GM23338 (cell line): Measurements from ENCODE around the gene FREY1. TPM values are rescaled to one million over a fixed set of nuclear protein-coding genes. Genes with fewer than 3 reads are reported as not detected.
A peak's percentile ranks its signal among the peaks of the same experiment; 100 is the strongest.

Experiments used
- ATAC-seq: fragments of 200-7000 bp; cut with Tn5 transposase; 3 replicates; pipeline ENCODE4 v1.9.1; 2020
- DNase-seq: peaks from one replicate; pipeline ENCODE4 v3.0.0-alpha.2; 2015; ENCODE audit warnings: low spot score
- H2AFZ ChIP-seq: fragments of 200-600 bp; sonication (generic); 2 replicates; pipeline ENCODE4 v1.8.0; 2016; ENCODE audit warnings: antibody characterized with exemption, mild to moderate bottlenecking, moderate library complexity
- H3F3A ChIP-seq: fragments of 200-600 bp; sonication (generic); replicated peaks from 2 replicates; pipeline ENCODE4 v1.8.0; 2017; ENCODE audit warnings: antibody characterized with exemption, mixed run types, low read depth
- H3K27ac ChIP-seq: fragments of 200-600 bp; sonication (generic); 2 replicates; pipeline ENCODE4 v1.6.1; 2016; ENCODE audit warnings: low read depth
- H3K27me3 ChIP-seq: fragments of 200-600 bp; sonication (generic); 2 replicates; pipeline ENCODE4 v1.8.0; 2016; ENCODE audit warnings: mild to moderate bottlenecking, mixed run types, moderate library complexity; ENCODE audit not compliant: insufficient read depth
- H3K36me3 ChIP-seq: fragments of 200-600 bp; sonication (generic); 2 replicates; pipeline ENCODE4 v1.8.0; 2016; ENCODE audit warnings: mild to moderate bottlenecking; ENCODE audit not compliant: insufficient read depth
- H3K4me1 ChIP-seq: fragments of 200-600 bp; sonication (generic); 2 replicates; pipeline ENCODE4 v1.8.0; 2016; ENCODE audit warnings: mild to moderate bottlenecking, moderate library complexity; ENCODE audit not compliant: insufficient read depth
- H3K4me2 ChIP-seq: fragments of 200-600 bp; sonication (generic); 2 replicates; pipeline ENCODE4 v1.7.1; 2017; ENCODE audit warnings: mixed run types
- H3K4me3 ChIP-seq: fragments of 200-600 bp; sonication (generic); 2 replicates; pipeline ENCODE4 v1.6.1; 2016; ENCODE audit warnings: mixed run types
- H3K79me2 ChIP-seq: fragments of 200-600 bp; sonication (generic); replicated peaks from 2 replicates; pipeline ENCODE4 v1.8.0; 2017; ENCODE audit warnings: mild to moderate bottlenecking; ENCODE audit not compliant: insufficient read depth
- H3K9me2 ChIP-seq: fragments of 200-600 bp; sonication (generic); 2 replicates; pipeline ENCODE4 v1.8.0; 2017; ENCODE audit not compliant: insufficient read depth
- H4K20me1 ChIP-seq: fragments of 200-600 bp; sonication (generic); replicated peaks from 2 replicates; pipeline ENCODE4 v1.8.0; 2017; ENCODE audit warnings: mild to moderate bottlenecking; ENCODE audit not compliant: insufficient read depth
- H3K27ac Mint-ChIP-seq: 2 replicates; pipeline ENCODE4 v1.8.0; 2020; ENCODE audit warnings: inconsistent platforms, mild to moderate bottlenecking, moderate library complexity, mixed read lengths
- H3K27me3 Mint-ChIP-seq: 3 replicates; pipeline ENCODE4 v1.8.0; 2022; ENCODE audit warnings: low read depth, mild to moderate bottlenecking, moderate library complexity, mixed read lengths, inconsistent platforms; ENCODE audit not compliant: insufficient read depth, poor library complexity
- H3K36me3 Mint-ChIP-seq: 3 replicates; pipeline ENCODE4 v1.8.0; 2021; ENCODE audit warnings: low read depth, mild to moderate bottlenecking, inconsistent platforms, moderate library complexity, mixed read lengths
- H3K4me1 Mint-ChIP-seq: 3 replicates; pipeline ENCODE4 v1.8.0; 2020; ENCODE audit warnings: mild to moderate bottlenecking, inconsistent platforms, mixed read lengths
- H3K4me3 Mint-ChIP-seq: 3 replicates; pipeline ENCODE4 v1.8.0; 2021; ENCODE audit warnings: moderate library complexity, mild to moderate bottlenecking, inconsistent platforms, mixed read lengths
- H3K9me3 Mint-ChIP-seq: 3 replicates; pipeline ENCODE4 v1.8.0; 2020; ENCODE audit warnings: moderate library complexity, mild to moderate bottlenecking, inconsistent platforms, mixed read lengths
- CREB1 ChIP-seq: fragments of 250-450 bp; sonication (Bioruptor Pico); IDR thresholded peaks from 2 replicates; pipeline ENCODE4 v1.5.0; 2020; ENCODE audit warnings: low read depth, mild to moderate bottlenecking, moderate library complexity
- CTCF ChIP-seq, 2 experiments: fragments of 200-600 bp in 1 of 2; sonication (generic) in 1 of 2; conservative IDR thresholded peaks; 2 replicates each; pipeline versions ENCODE4 v1.5.1 to v1.6.1; 2016 to 2017; ENCODE audit warnings: antibody characterized with exemption in 2 of 2, low read depth in 2 of 2, mild to moderate bottlenecking in 2 of 2, moderate library complexity in 1 of 2
- ETS1 ChIP-seq: IDR thresholded peaks from 2 replicates; pipeline ENCODE4 v1.6.1; 2016; ENCODE audit warnings: antibody characterized with exemption
- EZH2 ChIP-seq: fragments of 200-600 bp; sonication (generic); IDR thresholded peaks from one replicate; pipeline ENCODE4 v1.8.0; 2017; ENCODE audit warnings: antibody characterized with exemption, mild to moderate bottlenecking, low read depth; ENCODE audit not compliant: unreplicated experiment
- EZH2phosphoT487 ChIP-seq: fragments of 200-600 bp; sonication (generic); IDR thresholded peaks from one replicate; pipeline ENCODE4 v1.8.1; 2018; ENCODE audit warnings: antibody characterized with exemption; ENCODE audit not compliant: unreplicated experiment
- JUNB ChIP-seq: IDR thresholded peaks from one replicate; pipeline ENCODE4 v1.6.1; 2016; ENCODE audit warnings: antibody characterized with exemption; ENCODE audit not compliant: unreplicated experiment
- NANOG ChIP-seq: IDR thresholded peaks from 2 replicates; pipeline ENCODE4 v1.6.1; 2016; ENCODE audit warnings: antibody characterized with exemption, borderline replicate concordance
- POLR2AphosphoS5 ChIP-seq: IDR thresholded peaks from 2 replicates; pipeline ENCODE4 v1.6.1; 2016; ENCODE audit warnings: antibody characterized with exemption, low read depth
- REST ChIP-seq: IDR thresholded peaks from one replicate; pipeline ENCODE4 v1.6.1; 2018; ENCODE audit warnings: antibody characterized with exemption; ENCODE audit not compliant: unreplicated experiment
- STAT1 ChIP-seq: IDR thresholded peaks from one replicate; pipeline ENCODE4 v1.6.1; 2016; ENCODE audit warnings: antibody characterized with exemption; ENCODE audit not compliant: unreplicated experiment
- ZNF114 ChIP-seq: fragments of 250-450 bp; sonication (Bioruptor Pico); IDR thresholded peaks from 2 replicates; pipeline ENCODE4 v1.5.0; 2020; ENCODE audit warnings: mild to moderate bottlenecking, moderate library complexity
- ZNF331 ChIP-seq: fragments of 250-450 bp; sonication (Bioruptor Pico); IDR thresholded peaks from 2 replicates; pipeline ENCODE4 v1.5.0; 2020; ENCODE audit warnings: low read depth, mild to moderate bottlenecking, moderate library complexity
- ZNF462 ChIP-seq: fragments of 250-450 bp; sonication (Bioruptor Pico); IDR thresholded peaks from 2 replicates; pipeline ENCODE4 v1.5.0; 2020; ENCODE audit warnings: mild to moderate bottlenecking, moderate library complexity
- polyA plus RNA-seq: library from polyadenylated mRNA; unstranded; fragments of >200 nt; fragmentation: Nextera tagmentation; extraction: Ambion mirVana; gene quantifications from 2 replicates; pipeline ENCODE4 v1.2.1, GENCODE V29; 2016
- total RNA-seq: library from RNA; depleted of rRNA; stranded (reverse); fragments of >200 nt; shearing (Covaris generic); gene quantifications from 2 replicates; pipeline ENCODE4 v1.2.3, GENCODE V29; 2014

Gene FREY1
- total and polyA plus RNA-seq, 2 experiments from 2014 or later, result 1.1 TPM; not detected in 1

GRCh38 chr11:45936511-45937054 is 29.5 kb upstream of the FREY1 start:
- H3K9me2 ChIP-seq, result no peaks in the 10 kb centered on the region
- H3K27ac ChIP-seq, result peak overlapping the region; percentile 36; the same call in 1 of the 2 replicates
- H4K20me1 ChIP-seq, result peaks cover 4% of the 10 kb centered on the region
- DNase-seq (no peak), ATAC-seq (no peak)
- H3K27me3 ChIP-seq, result no peaks in the 10 kb centered on the region
- peaks cover 11% of the 10 kb centered on the region; the same call in 1 of the 2 replicates for H3K36me3 ChIP-seq
- H3K4me3 ChIP-seq, result no peak overlapping the region
- H2AFZ ChIP-seq, result no peak overlapping the region
- H3K4me2 ChIP-seq, result no peak overlapping the region
- no peak overlapping the region for H3K27ac Mint-ChIP-seq
- peaks cover 18% of the 10 kb centered on the region for H3K36me3 Mint-ChIP-seq
- TF ChIP-seq JUNB (no peak), CTCF (conservative IDR thresholded peaks at IDR 0.05; ENCODE audit: low read depth in 2 of 2) (no peak), NANOG (no peak), ETS1 (no peak), CREB1 (CRISPR knock-in tag) (no peak), ZNF331 (CRISPR knock-in tag) (no peak), EZH2phosphoT487 (no peak), STAT1 (no peak), EZH2 (no peak), ZNF114 (CRISPR knock-in tag) (no peak), REST (no peak), ZNF462 (CRISPR knock-in tag) (no peak), POLR2AphosphoS5 (no peak)
- H3K27me3 Mint-ChIP-seq, result peaks cover 1% of the 10 kb centered on the region
- no peaks in the 10 kb centered on the region; the same call in 1 of the 2 replicates for H3K4me1 ChIP-seq
- H3K4me1 Mint-ChIP-seq, result peaks cover 17% of the 10 kb centered on the region
- H3F3A ChIP-seq, result 0 out of 2 replicates have a peak, but pooled peaks cover 3% of the 10 kb centered on the region
- H3K79me2 ChIP-seq, result 0 out of 2 replicates have a peak, but pooled peaks cover 2% of the 10 kb centered on the region
- no peak overlapping the region for H3K4me3 Mint-ChIP-seq
- no peaks in the 10 kb centered on the region for H3K9me3 Mint-ChIP-seq
